ENCODE data around the gene FRMD8. TPM values are rescaled to one million over a fixed set of nuclear protein-coding genes. Genes with fewer than 3 reads are reported as not detected.

Gene FRMD8
- total and polyA plus RNA-seq, 2 of the 8 experiments (the other 6 are each of a cell fraction or from before 2014, with no cell fraction given): 15.0 to 19.2 TPM

GRCh38 chr11:65448074-65448417 is 61.6 kb downstream of the FRMD8 start (continued):
- TF ChIP-seq, protein P1, sequence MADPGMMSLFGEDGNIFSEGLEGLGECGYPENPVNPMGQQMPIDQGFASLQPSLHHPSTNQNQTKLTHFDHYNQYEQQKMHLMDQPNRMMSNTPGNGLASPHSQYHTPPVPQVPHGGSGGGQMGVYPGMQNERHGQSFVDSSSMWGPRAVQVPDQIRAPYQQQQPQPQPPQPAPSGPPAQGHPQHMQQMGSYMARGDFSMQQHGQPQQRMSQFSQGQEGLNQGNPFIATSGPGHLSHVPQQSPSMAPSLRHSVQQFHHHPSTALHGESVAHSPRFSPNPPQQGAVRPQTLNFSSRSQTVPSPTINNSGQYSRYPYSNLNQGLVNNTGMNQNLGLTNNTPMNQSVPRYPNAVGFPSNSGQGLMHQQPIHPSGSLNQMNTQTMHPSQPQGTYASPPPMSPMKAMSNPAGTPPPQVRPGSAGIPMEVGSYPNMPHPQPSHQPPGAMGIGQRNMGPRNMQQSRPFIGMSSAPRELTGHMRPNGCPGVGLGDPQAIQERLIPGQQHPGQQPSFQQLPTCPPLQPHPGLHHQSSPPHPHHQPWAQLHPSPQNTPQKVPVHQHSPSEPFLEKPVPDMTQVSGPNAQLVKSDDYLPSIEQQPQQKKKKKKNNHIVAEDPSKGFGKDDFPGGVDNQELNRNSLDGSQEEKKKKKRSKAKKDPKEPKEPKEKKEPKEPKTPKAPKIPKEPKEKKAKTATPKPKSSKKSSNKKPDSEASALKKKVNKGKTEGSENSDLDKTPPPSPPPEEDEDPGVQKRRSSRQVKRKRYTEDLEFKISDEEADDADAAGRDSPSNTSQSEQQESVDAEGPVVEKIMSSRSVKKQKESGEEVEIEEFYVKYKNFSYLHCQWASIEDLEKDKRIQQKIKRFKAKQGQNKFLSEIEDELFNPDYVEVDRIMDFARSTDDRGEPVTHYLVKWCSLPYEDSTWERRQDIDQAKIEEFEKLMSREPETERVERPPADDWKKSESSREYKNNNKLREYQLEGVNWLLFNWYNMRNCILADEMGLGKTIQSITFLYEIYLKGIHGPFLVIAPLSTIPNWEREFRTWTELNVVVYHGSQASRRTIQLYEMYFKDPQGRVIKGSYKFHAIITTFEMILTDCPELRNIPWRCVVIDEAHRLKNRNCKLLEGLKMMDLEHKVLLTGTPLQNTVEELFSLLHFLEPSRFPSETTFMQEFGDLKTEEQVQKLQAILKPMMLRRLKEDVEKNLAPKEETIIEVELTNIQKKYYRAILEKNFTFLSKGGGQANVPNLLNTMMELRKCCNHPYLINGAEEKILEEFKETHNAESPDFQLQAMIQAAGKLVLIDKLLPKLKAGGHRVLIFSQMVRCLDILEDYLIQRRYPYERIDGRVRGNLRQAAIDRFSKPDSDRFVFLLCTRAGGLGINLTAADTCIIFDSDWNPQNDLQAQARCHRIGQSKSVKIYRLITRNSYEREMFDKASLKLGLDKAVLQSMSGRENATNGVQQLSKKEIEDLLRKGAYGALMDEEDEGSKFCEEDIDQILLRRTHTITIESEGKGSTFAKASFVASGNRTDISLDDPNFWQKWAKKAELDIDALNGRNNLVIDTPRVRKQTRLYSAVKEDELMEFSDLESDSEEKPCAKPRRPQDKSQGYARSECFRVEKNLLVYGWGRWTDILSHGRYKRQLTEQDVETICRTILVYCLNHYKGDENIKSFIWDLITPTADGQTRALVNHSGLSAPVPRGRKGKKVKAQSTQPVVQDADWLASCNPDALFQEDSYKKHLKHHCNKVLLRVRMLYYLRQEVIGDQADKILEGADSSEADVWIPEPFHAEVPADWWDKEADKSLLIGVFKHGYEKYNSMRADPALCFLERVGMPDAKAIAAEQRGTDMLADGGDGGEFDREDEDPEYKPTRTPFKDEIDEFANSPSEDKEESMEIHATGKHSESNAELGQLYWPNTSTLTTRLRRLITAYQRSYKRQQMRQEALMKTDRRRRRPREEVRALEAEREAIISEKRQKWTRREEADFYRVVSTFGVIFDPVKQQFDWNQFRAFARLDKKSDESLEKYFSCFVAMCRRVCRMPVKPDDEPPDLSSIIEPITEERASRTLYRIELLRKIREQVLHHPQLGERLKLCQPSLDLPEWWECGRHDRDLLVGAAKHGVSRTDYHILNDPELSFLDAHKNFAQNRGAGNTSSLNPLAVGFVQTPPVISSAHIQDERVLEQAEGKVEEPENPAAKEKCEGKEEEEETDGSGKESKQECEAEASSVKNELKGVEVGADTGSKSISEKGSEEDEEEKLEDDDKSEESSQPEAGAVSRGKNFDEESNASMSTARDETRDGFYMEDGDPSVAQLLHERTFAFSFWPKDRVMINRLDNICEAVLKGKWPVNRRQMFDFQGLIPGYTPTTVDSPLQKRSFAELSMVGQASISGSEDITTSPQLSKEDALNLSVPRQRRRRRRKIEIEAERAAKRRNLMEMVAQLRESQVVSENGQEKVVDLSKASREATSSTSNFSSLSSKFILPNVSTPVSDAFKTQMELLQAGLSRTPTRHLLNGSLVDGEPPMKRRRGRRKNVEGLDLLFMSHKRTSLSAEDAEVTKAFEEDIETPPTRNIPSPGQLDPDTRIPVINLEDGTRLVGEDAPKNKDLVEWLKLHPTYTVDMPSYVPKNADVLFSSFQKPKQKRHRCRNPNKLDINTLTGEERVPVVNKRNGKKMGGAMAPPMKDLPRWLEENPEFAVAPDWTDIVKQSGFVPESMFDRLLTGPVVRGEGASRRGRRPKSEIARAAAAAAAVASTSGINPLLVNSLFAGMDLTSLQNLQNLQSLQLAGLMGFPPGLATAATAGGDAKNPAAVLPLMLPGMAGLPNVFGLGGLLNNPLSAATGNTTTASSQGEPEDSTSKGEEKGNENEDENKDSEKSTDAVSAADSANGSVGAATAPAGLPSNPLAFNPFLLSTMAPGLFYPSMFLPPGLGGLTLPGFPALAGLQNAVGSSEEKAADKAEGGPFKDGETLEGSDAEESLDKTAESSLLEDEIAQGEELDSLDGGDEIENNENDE (IDR thresholded peaks at IDR 0.05; ENCODE audit: insufficient replicate concordance, low read length): no peak
- TF ChIP-seq JUND (IDR thresholded peaks at IDR 0.05; ENCODE audit: low read length) (no peak), POU5F1 (IDR thresholded peaks at IDR 0.05; ENCODE audit: low read depth, low read length) (no peak), CBX8 (IDR thresholded peaks at IDR 0.05; ENCODE audit: borderline replicate concordance, low read depth, low read length) (no peak), FOSL1 (IDR thresholded peaks at IDR 0.05; ENCODE audit: insufficient read depth, low read depth, low read length) (no peak), TEAD4 (IDR thresholded peaks at IDR 0.05; ENCODE audit: low read depth, low read length) (no peak), RFX5 (IDR thresholded peaks at IDR 0.05; ENCODE audit: borderline replicate concordance, low read depth, low read length) (no peak), CTCF (IDR thresholded peaks at IDR 0.05; ENCODE audit: control extremely low read depth in 1 of 3, insufficient read depth in 1 of 3, low read depth in 1 of 3, low read length in 3 of 3) (no peak)

Data from H1 (cell line).